Heart left ventricle (tissue), 13 donors: Measurements from ENCODE around the gene CYP4F2.

Experiments
- POLR2A ChIP-seq, 2 donors: fragments of 450-650 bp; IDR thresholded peaks; one replicate each; pipeline ENCODE4 v1.6.1; 2017; ENCODE audit warnings: antibody characterized with exemption in 2 of 2, mild to moderate bottlenecking in 2 of 2, moderate library complexity in 2 of 2
- TF ChIP-seq, protein P1 (sequence below), 12 donors: fragments of 200-600 bp; sonication (generic) in 4 of 12; IDR thresholded peaks; one replicate each; pipeline versions ENCODE4 v1.5.0 to v1.8.0; 2018 to 2022; ENCODE audit warnings: antibody characterized with exemption in 12 of 12, mild to moderate bottlenecking in 5 of 12
- donor health status: ischemic (EF 13 %, LVEDD 7.1; RV severe dilation, severe dysfunction).
- donor health status: DM: no; HTN: yes; CAD: no.
- donor health status: DM: no; HTN: no; CAD: no.
- donor health status: ischemic (EF 25% LVEDD 6.9; RV normal size, moderate dysfunction).
- donor health status: ischemic (EF 25% LVEDD 5.7; RV mildly dilated, moderate dysfunction).
- donor health status: ischemic (EF 35%, LVEDD 5.7; RV mildly dilated, moderate dysfunction).
- donor health status: nonischemic (EF 11% LVEDD 7.7; RV severe dilation, severe dysfunction).
- donor health status: DM: yes; HTN: yes; CAD: no.
- donor health status: PGD.
- donor health status: ischemic (EF 29% LVEDD 5.4; RV normal size, mild dysfunction).
- donor health status: nonischemic (EF 23%, LVEDD 6.1; RV moderate dilation, normal function).

- TF ChIP-seq, protein P1, sequence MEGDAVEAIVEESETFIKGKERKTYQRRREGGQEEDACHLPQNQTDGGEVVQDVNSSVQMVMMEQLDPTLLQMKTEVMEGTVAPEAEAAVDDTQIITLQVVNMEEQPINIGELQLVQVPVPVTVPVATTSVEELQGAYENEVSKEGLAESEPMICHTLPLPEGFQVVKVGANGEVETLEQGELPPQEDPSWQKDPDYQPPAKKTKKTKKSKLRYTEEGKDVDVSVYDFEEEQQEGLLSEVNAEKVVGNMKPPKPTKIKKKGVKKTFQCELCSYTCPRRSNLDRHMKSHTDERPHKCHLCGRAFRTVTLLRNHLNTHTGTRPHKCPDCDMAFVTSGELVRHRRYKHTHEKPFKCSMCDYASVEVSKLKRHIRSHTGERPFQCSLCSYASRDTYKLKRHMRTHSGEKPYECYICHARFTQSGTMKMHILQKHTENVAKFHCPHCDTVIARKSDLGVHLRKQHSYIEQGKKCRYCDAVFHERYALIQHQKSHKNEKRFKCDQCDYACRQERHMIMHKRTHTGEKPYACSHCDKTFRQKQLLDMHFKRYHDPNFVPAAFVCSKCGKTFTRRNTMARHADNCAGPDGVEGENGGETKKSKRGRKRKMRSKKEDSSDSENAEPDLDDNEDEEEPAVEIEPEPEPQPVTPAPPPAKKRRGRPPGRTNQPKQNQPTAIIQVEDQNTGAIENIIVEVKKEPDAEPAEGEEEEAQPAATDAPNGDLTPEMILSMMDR (IDR thresholded peaks at IDR 0.05) = no peak
- no peak for TF ChIP-seq POLR2A (IDR thresholded peaks at IDR 0.05)
Measured at GRCh38 chr19:15919243-15919642, 21.4 kb upstream of the CYP4F2 start.
